ENCODE data around the gene MAP1LC3B2.
"Not testable (repeated sequence)": the region's sequence is repeated elsewhere in the genome, so short reads cannot be mapped to it uniquely, and the experiment has no call there.

Gene MAP1LC3B2

DNA sequence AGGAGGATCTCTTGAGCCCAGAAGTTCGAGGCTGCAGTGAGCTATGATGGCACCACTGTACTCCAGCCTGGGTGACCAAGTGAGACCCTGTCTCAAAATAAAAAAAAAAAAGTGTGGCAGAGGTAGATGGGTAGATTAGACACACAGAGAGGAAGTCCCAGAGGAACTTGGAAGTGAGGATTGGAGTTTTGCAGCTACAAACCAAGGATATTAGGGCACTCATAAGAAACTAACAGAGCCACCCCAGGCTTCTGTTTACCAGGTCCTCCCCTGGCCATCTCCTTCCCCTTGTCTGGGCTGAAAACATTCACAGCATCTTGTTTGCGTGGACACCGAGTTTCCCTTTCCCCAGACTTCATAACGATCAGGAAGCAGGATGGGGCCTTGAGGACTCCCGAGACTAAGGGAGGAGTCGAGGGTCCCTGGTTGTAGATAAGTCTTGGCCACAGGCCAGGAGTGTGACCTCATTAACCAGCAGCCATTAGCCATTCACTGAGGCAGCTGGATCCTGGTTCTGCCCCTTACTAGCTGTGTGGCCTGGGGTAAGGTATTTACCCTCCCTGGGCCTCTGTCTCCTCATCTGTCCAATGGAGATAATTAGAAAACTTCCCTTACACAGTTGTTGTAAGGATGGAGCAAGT lies 2.1 kb downstream of the MAP1LC3B2 start:
- no peak for DNase-seq

DNA sequence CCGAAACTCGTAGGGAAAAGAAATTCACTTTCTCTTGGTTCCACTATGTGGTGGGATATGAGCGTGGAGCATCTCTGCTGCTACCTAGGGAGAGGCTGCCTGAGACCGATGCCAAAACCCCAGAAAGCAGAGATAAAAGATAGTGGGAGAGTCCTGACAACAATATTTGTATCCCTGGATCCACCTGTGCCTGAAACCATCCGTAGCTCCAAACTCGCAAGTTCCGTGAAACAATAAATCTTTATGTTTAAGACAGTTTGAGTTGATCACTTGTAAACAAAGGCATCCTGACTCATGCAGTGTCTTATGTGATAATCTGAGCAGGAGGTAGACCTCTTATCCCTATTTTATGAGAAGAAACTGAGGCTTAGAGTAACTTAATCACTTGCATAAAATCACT lies 2.9 kb downstream of the MAP1LC3B2 start:
- DNase-seq, result no peak

DNA sequence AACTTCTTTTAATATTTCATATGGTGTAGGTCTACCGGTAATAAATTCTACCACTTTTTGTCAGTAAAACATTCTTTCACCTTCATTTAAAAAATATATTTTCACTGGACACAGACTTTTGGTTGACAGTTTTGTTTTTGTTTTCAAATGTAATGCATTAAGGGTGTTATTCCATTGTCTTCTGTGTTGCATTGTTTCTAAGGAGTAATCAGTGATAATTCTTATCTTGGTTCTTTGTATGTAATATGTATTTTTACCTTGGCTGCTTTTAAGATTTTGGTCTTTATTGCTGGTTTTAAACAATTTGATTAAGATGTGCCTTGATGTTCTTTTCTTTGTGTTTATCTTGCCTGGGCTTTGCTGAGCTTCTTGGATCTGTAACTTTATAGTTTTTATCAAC lies 4.1 kb downstream of the MAP1LC3B2 start:
- DNase-seq, result no peak

DNA sequence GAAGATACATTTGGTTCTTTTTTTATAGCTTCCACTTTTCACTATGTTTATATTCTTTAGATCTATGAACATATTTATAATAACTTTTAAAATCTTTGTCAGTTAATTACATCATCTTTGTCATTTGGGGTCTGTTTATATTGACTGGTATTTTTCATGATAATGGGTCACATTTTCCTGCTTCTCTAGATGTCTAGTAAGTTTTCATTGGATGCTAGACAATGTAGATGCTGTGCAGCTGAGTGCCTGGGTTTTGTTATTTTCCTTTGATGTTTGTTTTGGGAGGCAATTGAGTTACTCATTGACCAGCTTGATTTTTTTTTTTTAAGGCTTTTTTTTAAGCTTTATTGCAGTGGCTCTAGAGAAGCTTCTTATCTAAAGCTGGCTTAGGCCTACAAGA lies 4.9 kb downstream of the MAP1LC3B2 start:
- DNase-seq, result no peak

DNA sequence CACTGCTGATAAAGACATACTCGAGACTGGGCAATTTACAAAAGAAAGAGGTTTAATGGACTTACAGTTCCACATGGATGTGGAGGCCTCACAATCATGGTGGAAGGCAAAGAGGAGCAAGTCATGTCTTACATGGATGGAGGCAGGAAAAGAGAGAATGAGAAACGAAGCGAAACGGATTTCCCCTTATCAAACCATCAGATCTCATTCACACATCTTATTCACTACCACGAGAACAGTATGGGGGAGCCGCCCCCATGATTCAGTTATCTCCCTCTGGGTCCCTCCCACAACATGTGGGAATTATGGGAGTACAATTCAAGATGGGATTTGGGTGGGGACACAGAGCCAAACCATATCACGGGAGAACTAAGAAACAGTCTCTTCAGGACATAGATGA lies 6.0 kb downstream of the MAP1LC3B2 start:
- DNase-seq, result not testable (repeated sequence)

DNA sequence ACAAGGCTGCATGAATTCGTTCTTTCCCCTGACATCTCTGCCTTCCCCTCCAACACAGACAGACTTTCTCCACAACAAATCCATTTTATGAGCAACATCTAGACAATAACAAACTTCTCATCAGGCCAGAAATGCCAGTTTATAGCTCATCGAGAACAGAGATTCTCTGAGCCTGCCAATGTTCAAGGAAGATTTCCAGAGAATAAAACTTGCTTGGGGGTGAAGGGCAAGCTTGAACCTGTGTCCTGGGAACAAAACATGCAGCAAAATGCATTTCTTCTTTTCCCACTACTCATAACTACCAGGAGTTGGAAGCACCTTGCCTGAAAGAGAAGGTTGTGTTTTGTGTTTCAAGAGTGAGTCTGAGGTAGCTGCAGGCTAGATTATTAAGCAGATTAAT lies 6.8 kb downstream of the MAP1LC3B2 start:
- no peak for DNase-seq

DNA sequence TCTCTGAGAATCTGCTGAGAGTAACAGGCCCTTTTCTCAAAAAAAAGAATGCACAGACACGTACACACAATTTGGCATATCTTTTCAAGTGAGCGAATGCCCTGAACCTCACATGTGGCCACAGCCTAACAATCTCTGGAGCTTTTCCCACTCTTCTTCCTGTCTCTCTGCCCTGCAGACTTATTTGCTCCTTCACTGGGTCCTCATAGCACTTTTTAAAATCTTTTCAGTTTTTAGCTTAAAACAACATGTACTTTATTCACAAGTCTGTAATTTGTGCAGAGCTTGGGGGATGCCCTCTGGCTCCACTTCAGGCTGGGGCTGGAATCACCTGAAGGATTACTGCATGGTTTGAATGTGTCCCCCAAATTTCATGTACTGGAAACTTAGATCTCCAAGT lies 9.0 kb downstream of the MAP1LC3B2 start:
- DNase-seq, result no peak

DNA sequence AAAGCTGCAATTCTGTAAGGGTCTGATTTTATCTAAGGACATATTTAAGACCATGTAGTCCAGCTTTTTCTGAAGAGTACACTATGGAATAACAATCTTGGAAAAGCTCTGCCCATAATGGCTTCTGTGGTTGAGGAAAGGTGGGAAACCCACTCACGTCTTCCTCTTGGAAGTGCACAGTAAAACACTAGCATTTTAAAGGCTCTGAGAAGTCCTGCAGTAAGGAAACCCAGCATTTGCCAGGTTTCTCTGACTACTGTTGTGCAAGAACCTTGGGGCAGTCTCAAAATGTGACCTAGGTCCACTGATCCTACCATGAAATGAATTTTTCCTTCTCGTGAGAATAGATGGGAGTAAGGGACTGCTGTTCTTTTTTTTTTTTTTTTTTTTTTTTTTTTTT lies 11.9 kb downstream of the MAP1LC3B2 start:
- no peak for DNase-seq

DNA sequence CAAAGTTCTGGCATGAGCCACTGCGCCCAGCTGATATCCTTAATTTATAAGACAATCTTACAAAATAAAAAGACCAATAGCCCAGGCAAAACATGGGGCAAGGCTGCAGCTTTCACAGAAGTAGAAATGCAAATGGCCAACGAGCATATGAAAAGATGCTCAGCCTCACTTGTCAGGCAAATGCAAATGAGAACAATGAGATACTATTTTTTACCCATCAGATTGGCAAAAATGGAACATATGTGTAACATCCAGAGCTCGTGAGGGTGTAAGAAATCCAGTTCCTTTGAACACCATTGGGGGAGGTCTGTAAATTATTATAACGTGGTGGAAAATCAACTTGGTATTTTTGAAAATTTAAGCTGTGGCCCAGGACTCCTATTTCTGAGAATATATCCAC lies 14.6 kb downstream of the MAP1LC3B2 start:
- DNase-seq, result peak; percentile 61

DNA sequence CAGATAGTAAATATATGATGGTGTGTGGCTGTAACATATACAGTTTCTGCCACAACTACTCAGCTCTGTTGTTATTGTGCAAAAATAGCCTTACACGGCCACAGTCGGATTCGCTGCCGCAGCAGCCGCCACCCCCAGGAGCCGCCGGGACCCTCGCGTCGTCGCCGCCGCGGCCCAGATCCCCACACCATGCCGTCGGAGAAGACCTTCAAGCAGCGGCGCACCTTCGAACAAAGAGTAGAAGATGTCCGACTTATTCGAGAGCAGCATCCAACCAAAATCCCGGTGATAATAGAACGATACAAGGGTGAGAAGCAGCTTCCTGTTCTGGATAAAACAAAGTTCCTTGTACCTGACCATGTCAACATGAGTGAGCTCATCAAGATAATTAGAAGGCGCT lies 16.6 kb downstream of the MAP1LC3B2 start:
- not testable (repeated sequence) for DNase-seq

DNA sequence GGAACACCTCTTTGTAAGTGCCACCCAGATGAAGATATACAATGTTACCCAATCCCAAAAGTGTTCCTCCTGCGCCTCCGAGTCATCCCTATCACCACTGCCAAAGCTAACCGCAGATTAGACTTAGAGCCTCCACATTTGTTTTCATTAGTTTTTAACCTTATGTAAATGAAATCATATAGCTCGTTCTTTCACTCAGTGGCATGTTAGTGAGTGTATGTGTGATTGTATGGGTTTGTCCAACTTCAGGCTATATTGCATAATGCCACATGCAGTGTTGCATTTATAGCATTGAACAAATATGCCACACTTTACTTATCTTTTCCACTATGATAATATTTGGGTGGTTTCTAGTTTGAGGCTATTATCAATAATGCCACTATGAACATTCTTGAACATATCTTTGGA lies 18.0 kb downstream of the MAP1LC3B2 start:
- DNase-seq, result no peak

DNA sequence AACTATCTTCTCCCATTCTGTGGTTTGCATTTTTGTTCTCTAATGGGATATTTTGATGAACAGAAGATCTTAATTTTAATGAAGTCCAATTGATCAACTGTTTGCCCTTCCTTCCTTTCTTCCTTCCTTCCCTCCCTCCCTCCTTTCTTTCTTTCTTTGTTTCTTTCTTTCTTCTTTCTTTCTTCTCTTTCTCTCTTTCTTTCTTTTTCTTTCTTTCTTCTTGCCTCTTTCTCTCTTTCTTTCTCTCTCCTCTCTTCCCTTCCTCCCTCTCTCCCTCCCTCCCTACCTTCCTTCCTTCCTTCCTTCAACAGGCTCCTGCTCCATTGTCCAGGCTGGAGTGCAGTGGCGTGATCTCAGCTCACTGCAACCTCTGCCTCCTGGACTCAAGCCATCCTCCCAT lies 18.9 kb downstream of the MAP1LC3B2 start:
- no peak for DNase-seq

DNA sequence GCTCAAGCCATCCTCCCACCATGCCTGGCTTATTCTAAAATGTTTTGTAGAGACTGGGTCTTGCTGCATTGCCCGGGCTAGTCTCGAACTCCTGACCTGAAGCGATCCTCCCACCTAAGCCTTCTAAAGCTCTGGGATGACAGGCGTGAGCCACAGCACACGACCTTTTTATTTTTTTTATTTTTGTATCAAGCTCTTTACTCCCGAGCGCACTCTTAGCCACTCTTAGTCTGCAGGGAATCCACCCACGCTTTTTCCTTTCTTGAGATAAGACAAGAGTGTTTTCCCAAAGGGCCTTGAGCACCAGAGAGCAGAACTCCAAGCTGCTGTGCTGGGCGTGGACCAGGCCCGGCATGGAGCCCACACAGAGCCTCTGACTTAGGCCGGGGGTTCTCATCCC lies 23.4 kb downstream of the MAP1LC3B2 start:
- no peak for DNase-seq

DNA sequence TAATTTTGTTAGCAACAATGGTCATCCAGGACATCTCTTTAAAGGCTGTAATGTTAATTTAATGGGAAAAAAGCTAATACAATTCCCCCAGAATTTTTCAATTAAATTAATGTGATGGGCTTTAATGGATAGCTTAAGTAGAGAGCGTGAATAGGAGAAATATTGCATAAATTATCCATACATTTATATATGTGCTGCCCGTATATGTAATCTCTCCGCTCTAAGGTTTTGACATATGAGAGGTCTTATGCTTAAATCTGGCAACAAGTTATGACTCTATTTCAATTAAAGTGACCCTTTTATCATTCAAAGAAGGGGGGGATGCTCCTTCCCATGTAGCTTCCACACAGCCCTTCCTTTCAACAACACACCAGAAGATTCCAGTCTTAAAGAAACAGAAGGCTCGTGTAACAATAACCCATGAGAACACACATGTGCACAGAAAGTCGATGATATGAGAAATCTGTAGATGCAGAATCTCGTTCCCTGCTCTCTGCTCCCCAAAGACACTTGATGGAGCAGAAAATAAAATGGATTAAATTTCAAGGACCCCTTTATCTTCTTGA lies 24.0 kb downstream of the MAP1LC3B2 start:
- no peak for DNase-seq

DNA sequence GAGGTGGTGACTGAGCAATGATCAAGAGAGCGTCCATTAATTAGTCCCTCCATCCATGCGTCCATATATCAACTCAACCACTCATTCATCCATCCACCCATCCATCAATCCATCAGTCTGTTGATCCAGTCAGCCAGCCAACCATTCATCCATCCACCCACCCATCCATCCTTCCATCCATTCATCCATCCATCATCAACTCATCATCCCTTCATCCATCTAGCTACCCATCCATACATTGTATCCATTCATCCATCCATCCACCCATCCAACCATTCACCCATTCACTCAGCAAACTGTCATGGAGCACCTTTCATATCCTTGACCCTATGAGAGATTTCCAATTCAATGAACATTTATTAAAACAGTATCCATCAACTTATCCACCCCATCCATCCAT lies 28.1 kb downstream of the MAP1LC3B2 start:
- DNase-seq, result no peak

DNA sequence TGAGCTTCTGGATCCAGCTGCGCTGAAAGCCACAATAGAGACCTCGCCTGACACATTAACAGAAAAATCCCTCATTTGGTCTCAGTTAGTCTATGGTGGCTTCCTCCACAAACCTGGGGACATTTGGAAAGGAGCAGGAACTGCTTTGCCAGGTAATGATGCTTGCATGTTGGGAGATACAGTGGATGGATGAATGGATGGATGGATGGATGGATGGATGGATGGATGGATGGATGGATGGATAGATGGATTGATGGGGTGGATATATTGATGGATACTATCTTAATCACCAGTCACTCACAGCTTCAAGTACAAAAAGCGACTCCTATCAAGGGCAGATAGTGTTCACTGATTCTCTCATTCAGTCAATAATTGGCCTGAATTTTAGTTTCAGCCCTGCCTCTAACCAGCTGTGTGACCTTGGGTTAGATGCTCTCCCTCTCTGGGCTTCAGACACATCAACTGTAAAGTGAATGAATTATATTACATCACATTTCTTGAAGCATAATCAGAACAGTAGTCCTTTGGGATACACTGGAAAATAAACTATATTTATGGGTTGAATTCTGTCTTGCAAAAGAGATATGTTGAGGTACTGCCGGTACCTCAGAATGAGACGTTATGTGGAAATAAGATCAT lies 29.3 kb downstream of the MAP1LC3B2 start:
- no peak for DNase-seq

DNA sequence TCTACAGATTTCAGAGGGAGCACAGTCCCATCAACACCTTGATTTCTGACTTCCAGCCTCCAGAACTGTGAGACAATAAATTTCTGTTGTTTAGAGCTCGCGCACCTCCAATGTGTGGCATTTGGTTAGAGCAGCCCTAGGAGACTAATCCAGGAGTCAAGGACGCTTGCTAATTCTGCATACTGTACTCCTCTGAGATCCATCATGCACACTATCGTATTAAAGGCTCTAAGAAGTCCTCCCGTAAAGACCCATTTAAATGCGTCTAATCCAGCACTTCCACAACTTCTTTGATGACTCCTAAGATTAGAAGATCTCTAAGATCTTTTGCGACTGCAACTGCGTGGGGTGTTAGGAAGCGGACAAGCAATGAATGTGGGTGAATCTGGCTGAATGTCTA lies 30.4 kb downstream of the MAP1LC3B2 start:
- DNase-seq, result no peak

DNA sequence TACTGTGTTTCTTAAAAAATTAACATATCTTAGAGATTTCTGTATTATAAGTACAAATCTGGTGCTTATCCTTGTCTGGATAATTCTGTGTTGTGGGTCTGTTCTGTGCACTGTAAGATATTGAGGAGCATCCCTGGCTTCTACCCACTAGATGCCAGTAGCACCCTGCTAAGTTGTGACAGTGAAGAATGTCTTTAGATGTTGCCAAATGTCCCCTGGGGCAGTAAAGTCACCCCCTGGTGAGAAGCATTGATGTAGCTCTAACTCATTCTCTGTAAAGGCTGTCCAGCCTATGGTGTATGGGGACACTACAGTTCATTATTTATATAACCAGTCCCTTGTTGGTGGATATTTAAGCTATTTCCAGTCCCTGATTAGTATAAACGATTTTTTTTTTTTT lies 31.4 kb downstream of the MAP1LC3B2 start:
- DNase-seq, result no peak

DNA sequence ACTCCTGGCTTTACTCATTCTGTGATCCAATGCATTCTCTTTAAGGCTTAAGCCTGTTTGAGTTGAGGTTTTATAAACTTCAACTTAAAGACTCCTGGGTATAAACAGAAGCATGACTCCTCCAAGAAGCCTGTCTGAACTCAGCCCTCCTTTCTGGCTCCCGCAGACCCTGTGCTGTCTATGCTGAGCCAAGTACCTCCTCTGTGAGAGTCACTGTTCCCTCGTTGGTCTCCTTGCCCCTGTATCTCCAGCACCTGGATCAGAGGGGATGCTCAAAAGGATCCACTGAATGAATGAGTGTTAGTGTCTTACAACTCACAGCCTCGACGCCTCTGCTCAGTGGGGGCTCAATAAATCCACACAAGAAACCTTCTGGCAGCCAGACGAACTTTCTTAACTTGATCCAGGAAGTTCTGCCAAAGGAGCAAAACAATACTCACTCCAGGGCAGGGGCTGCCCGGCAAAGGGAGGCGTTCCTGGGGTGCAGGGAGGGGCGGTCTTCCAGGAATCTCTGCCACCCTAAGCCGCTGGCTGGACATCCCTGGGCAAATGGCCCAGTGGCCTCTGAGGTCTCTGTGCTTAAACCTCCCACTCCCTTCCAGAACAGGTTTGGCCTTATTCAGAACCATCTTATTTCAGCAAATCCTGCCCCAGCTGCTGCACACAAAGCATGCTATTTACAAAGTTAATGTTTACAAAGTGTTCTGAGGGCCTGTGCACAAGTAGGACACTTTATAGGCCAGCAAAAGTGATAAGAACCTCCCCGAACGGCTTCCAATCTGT lies 32.9 kb downstream of the MAP1LC3B2 start:
- DNase-seq, result no peak

DNA sequence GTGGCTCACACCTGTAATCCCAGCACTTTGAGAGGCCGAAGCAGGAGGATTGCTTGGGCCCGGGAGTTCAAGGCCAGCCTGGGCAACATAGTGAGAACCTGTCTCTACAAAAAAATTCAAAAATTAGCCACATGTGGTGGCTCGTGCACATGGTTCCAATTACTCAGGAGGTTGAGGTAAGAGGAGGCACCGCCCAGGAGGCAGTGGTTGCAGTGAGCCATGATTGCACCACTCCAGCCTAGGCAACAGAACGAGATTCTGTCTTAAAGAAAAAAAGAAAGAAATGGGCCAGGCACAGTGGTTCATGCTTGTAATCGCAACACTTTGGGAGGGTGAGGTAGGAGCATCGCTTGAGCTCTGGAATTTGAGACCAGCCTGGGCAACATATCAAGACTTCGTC lies 33.5 kb downstream of the MAP1LC3B2 start:
- no peak for DNase-seq

DNA sequence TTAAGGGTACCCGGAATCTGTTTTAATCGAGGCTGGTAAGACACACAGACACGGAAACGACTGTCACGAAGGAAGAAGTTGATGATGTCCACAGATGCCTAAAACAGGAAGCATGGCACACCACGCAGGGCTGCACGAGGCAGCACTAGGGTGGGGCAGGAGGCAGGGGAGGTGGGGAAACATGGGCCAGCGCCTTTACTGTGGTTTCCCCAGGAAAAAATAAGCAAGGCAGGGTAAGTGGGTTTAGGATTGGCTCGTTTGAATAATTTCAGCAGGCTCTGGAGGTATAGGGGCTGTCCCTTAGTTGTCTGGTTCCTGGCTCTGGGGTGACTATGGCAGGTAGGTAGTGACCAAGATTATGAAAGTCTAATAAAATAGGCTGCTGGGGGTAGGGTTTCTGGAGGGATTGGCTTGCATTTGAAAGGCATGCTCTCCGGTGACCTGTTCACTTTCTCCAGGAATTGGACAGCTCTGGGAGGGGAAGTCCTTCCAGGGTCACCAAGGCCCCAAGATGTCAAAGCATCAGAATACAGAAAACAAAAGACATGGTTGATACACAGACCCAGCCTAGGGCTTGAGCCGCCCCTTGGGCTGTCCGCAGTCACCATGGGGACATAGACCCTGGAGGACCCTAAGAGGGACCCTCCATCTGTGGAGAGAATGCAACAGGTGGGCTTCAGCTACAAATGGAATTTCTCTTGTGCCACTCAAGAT lies 35.3 kb downstream of the MAP1LC3B2 start:
- no peak for DNase-seq

DNA sequence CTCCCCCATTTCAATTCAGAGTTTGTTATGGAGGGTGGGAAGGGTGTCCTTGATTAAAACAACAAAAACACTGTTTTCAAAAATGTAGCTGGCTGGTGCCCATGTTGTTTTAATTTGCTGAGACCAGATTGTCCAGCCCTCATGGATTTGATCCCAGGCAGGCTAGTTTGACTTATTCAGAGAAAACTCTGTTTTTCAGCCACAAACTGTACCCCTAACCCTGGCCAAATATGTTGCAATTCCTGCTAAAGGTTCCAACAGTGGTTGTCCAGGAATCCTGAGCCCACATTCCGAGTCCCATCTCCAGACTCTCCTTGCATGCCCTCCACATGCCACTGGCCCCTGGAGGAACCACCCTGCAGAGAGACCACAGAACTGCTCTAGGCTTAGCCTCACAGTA lies 36.0 kb downstream of the MAP1LC3B2 start:
- DNase-seq, result no peak

DNA sequence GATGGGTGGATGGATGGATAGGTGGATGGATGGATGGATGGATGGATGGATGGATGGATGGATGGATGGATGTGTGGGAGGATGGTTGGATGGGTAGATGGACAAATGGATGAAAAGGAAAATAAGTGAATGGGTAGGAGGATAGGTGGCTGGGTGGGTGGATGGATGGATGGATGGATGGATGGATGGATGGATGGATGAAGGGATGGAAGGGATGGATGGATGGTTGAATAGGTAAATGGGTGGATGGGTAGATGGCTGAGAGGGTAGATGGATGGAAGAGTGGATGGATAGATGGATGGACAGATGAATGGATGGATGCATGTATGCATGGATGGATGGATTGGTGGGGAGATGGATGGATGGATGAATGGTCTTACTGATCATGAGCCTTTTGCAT lies 36.5 kb downstream of the MAP1LC3B2 start:
- no peak for DNase-seq
